ENCODE data around the gene DIP2A. TPM values are rescaled to one million over a fixed set of nuclear protein-coding genes. Genes with fewer than 3 reads are reported as not detected.
A peak's percentile ranks its signal among the peaks of the same experiment; 100 is the strongest.

Gene DIP2A
- total and polyA plus RNA-seq, 4 donors = 15.5 to 71.4 (median 28.7) TPM

GRCh38 chr21:46559291-46559983 is 100.7 kb downstream of the DIP2A start:
- ATAC-seq (ENCODE audit: insufficient read depth, low FRiP score) (no peak), DNase-seq (no peak)
- Histone ChIP-seq H3K4me3 (no peak overlapping the region), H3K9me3 (ENCODE audit: control insufficient read depth in 4 of 4, insufficient read depth in 3 of 4, low read length in 3 of 4) (no peaks in the 10 kb centered on the region), H3K36me3 (ENCODE audit: control insufficient read depth in 4 of 4, insufficient read depth in 4 of 4, low read length in 4 of 4) (peaks cover 7 to 60% (median 43%) of the 10 kb centered on the region in 4 donors), H3K4me1 (ENCODE audit: control insufficient read depth in 5 of 5, insufficient read depth in 5 of 5, low read length in 5 of 5) (peaks cover 0 to 4% (median 0%) of the 10 kb centered on the region in 5 donors), H3K9ac (ENCODE audit: insufficient read depth in 1 of 2, low read length in 2 of 2) (no peak overlapping the region), H3K27me3 (ENCODE audit: control insufficient read depth in 3 of 3, insufficient read depth in 3 of 3, low read length in 2 of 3) (no peaks in the 10 kb centered on the region), H3K27ac (ENCODE audit: low read depth in 1 of 2, low read length in 1 of 2) (peak overlapping the region; percentile 5 to 14)
- TF ChIP-seq CTCF (IDR thresholded peaks at IDR 0.05; ENCODE audit: control extremely low read depth, extremely low read depth) = no peak
- WGBS, 2 donors = 69 to 80% methylated on average over 16 of the region's 16 CpGs

DNA sequence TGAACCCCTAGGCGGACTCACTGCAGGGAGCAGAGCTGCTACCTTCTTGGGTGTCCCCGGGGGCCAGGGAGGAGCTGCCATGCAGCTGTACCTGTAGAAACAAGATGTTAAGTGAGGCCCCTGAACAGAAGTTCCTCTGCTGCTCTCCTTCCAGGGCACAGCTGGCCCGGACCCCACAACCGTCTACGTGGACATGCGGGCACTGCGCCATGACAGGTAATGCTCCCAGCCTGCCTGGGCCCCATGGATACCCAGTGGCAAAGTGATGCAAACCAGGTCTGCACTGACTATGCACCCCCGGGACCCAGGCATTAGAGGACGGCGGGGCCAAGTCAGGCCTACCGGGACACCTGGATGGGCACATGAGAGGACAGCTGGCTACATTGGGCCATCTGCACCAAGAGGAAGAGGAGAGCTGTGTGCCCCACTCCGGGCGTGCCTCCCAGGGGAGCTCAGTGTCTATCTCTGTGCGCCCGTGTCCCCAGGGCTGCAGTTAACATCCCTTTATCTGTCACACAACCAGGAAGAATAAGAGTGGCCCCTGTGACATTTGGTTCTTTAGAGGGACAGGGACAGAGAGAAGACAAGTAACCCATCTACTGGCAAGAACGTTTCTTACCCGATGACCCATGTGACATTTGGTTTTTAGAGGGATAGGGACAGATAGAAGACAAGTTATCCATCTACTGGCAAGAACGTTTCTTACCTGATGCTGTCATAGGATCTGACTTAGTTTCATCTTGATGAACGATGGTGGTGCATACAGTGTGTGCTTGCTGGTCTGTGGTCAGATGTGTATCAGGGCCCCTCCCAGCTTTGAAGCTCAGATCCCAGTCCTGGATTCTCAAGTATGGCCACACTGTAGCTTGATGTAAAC is 102.1 kb downstream of the DIP2A start:
- no peaks in the 10 kb centered on the region for H3K27me3 ChIP-seq (ENCODE audit: control insufficient read depth in 3 of 3, insufficient read depth in 3 of 3, low read length in 2 of 3)
- no peak for ATAC-seq (ENCODE audit: insufficient read depth, low FRiP score)
- no peak overlapping the region for H3K27ac ChIP-seq (ENCODE audit: low read depth in 1 of 2, low read length in 1 of 2)
- no peaks in the 10 kb centered on the region for H3K9me3 ChIP-seq (ENCODE audit: control insufficient read depth in 4 of 4, insufficient read depth in 3 of 4, low read length in 3 of 4)
- H3K4me3 ChIP-seq = no peak overlapping the region
- no peak overlapping the region for H3K9ac ChIP-seq (ENCODE audit: insufficient read depth in 1 of 2, low read length in 2 of 2)
- peaks cover 7 to 53% (median 41%) of the 10 kb centered on the region in 4 donors for H3K36me3 ChIP-seq (ENCODE audit: control insufficient read depth in 4 of 4, insufficient read depth in 4 of 4, low read length in 4 of 4)
- H3K4me1 ChIP-seq (ENCODE audit: control insufficient read depth in 5 of 5, insufficient read depth in 5 of 5, low read length in 5 of 5) = peaks cover 0 to 4% (median 0%) of the 10 kb centered on the region in 5 donors
- 89 to 95% methylated on average over 19 of the region's 19 CpGs for whole genome bisulfite sequencing, 2 donors
- no peak for TF ChIP-seq CTCF (IDR thresholded peaks at IDR 0.05; ENCODE audit: control extremely low read depth, extremely low read depth)
- no peak for DNase-seq

DNA sequence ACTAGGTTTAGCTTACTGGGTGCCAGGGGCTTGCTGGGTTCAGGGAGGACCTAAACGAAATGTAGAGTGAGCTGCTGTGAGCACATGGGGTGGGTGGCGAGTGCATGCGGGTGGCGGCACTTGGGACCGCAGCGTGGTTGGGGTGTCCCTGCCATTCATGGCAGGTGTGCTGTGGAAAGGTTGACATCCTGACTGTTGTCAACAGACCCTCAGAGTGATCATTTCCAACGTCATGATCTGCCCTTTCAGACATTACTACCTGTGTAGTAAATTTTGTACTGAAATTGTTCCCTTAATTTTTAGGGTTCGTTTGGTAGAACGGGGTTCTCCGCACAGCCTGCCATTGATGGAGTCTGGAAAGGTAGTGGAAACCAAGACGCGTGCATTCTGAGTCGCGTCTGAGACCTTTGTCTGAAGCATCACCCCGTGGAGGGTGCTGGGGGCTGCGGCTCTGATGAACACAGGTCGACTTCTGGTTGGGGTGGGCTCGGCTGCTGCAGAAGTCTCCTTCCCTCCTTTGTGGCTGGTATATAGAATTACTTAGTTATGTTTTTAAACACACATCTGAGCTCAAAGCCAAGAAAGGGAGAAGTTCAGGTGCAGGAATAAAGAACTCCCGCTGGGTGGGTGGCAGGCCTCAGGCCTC is 102.9 kb downstream of the DIP2A start:
- H3K9me3 ChIP-seq (ENCODE audit: control insufficient read depth in 4 of 4, insufficient read depth in 3 of 4, low read length in 3 of 4) = no peaks in the 10 kb centered on the region
- no peak overlapping the region for H3K4me3 ChIP-seq
- H3K9ac ChIP-seq (ENCODE audit: insufficient read depth in 1 of 2, low read length in 2 of 2) = no peak overlapping the region
- H3K27me3 ChIP-seq (ENCODE audit: control insufficient read depth in 3 of 3, insufficient read depth in 3 of 3, low read length in 2 of 3) = no peaks in the 10 kb centered on the region
- ATAC-seq (ENCODE audit: insufficient read depth, low FRiP score) = no peak
- peaks cover 7 to 60% (median 41%) of the 10 kb centered on the region in 4 donors for H3K36me3 ChIP-seq (ENCODE audit: control insufficient read depth in 4 of 4, insufficient read depth in 4 of 4, low read length in 4 of 4)
- TF ChIP-seq CTCF (IDR thresholded peaks at IDR 0.05; ENCODE audit: control extremely low read depth, extremely low read depth) = no peak
- H3K27ac ChIP-seq (ENCODE audit: low read depth in 1 of 2, low read length in 1 of 2) = no peak overlapping the region
- WGBS, 2 donors = 95% methylated on average over 19 of the region's 19 CpGs
- H3K4me1 ChIP-seq (ENCODE audit: control insufficient read depth in 5 of 5, insufficient read depth in 5 of 5, low read length in 5 of 5) = peaks cover 0 to 4% (median 0%) of the 10 kb centered on the region in 5 donors
- DNase-seq = no peak
